Gastroesophageal sphincter (tissue), 4 donors: Measurements from ENCODE around the gene CENPB. TPM values are rescaled to one million over a fixed set of nuclear protein-coding genes. Genes with fewer than 3 reads are reported as not detected.

Source experiments
- ATAC-seq: fragments of 150-250 bp; one replicate; pipeline ENCODE4 v1.9.1; 2016; ENCODE audit warnings: mild to moderate bottlenecking, moderate library complexity
- H3K27ac ChIP-seq, 4 donors: fragments of 200-600 bp; sonication (generic) in 3 of 4; 1 replicate in 3 of 4; 2 replicates in 1 of 4; pipeline ENCODE4 v1.5.1; 2016 to 2019
- H3K27me3 ChIP-seq: fragments of 200-600 bp; sonication (generic); one replicate; pipeline ENCODE4 v1.5.1; 2019
- H3K36me3 ChIP-seq, 2 donors: fragments of 200-600 bp; sonication (generic); one replicate each; pipeline ENCODE4 v1.5.1; 2019; ENCODE audit warnings: control low read depth in 1 of 2
- H3K4me1 ChIP-seq, 3 donors: fragments of 200-600 bp; sonication (generic); 1 replicate in 2 of 3; 2 replicates in 1 of 3; pipeline ENCODE4 v1.5.1; 2016 to 2019; ENCODE audit warnings: control low read depth in 2 of 3
- H3K4me3 ChIP-seq, 2 donors: fragments of 200-600 bp; sonication (generic); one replicate each; pipeline ENCODE4 v1.5.1; 2019; ENCODE audit warnings: mild to moderate bottlenecking in 1 of 2, moderate library complexity in 1 of 2
- H3K9me3 ChIP-seq, 3 donors: fragments of 200-600 bp; sonication (generic); one replicate each; pipeline ENCODE4 v1.5.1; 2017 to 2019; ENCODE audit warnings: control low read depth in 2 of 3
- EP300 ChIP-seq: sonication (generic); formaldehyde crosslinking; IDR thresholded peaks from one replicate; pipeline ENCODE4 v1.6.1; 2017; ENCODE audit warnings: antibody characterized with exemption, mild to moderate bottlenecking
- POLR2A ChIP-seq, 2 donors: fragments of 450-650 bp; IDR thresholded peaks; one replicate each; pipeline ENCODE4 v1.6.1; 2017; ENCODE audit warnings: antibody characterized with exemption in 2 of 2, mild to moderate bottlenecking in 2 of 2, moderate library complexity in 1 of 2
- POLR2AphosphoS5 ChIP-seq: sonication (generic); formaldehyde crosslinking; IDR thresholded peaks from one replicate; pipeline ENCODE4 v1.6.1; 2017; ENCODE audit warnings: antibody characterized with exemption
- WGBS, 2 donors: methylation state at CpG; one replicate each; pipeline ENCODE4 v1.1.5; 2018; ENCODE audit warnings: low coverage in 1 of 2; 5-methylcytosine and 5-hydroxymethylcytosine counted together
- total RNA-seq, 4 donors: library from RNA; depleted of rRNA; stranded (reverse); fragments of >200 nt; gene quantifications; one replicate each; pipeline ENCODE4 v1.1.0, GENCODE V29; 2016
- TF ChIP-seq, protein P1 (sequence below), 4 experiments: fragments of 200-600 bp in 2 of 4; fragments of 450-650 bp in 2 of 4; sonication (generic) in 1 of 4; IDR thresholded peaks; one replicate each; pipeline ENCODE4 v1.5.1; 2017 to 2019; ENCODE audit warnings: antibody characterized with exemption in 4 of 4, mild to moderate bottlenecking in 2 of 4, moderate library complexity in 2 of 4

The CENPB gene
- total RNA-seq, 4 donors from 2014 or later: 134 to 200 (median 139) TPM

DNA sequence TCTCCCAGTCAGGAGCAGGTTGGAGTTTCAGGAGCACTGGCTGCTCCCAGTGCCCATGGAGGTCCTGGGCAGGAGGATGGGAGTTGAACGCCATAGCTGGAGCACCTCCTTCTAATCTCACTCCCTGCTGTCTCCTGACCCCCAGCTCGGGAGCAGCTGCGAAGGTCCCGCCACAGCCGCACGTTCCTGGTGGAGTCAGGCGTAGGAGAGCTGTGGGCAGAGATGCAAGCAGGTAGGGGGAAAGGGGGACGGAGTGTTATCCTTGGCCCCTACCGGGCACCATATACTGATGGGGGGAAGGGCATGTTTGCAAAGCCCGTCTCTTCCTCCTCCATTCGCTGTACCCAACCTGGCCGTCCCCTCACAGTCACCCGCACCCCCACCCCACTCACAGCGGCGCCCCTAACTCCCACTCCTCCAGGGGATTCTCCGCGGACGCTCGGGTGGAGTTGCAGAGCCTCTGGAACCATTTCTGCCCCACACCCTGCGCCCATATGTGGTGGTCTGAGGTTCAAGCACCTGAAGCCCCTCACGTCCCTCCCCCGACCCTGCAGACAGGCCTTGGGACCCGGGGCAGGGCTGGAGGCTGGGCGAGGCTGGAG, 37.4 kb downstream of the CENPB start:
- no peak for ATAC-seq
- Histone ChIP-seq H3K36me3 (peaks cover 0 to 47% of the 10 kb centered on the region in 2 donors), H3K9me3 (no peaks in the 10 kb centered on the region), H3K4me3 (no peak overlapping the region), H3K27me3 (peaks cover 44% of the 10 kb centered on the region), H3K27ac (no peak overlapping the region), H3K4me1 (peaks cover 0 to 50% (median 6%) of the 10 kb centered on the region in 3 donors)
- whole genome bisulfite sequencing, 2 donors: 60 to 73% methylated on average over 1 to 8 of the region's 24 CpGs
- TF ChIP-seq, protein P1, sequence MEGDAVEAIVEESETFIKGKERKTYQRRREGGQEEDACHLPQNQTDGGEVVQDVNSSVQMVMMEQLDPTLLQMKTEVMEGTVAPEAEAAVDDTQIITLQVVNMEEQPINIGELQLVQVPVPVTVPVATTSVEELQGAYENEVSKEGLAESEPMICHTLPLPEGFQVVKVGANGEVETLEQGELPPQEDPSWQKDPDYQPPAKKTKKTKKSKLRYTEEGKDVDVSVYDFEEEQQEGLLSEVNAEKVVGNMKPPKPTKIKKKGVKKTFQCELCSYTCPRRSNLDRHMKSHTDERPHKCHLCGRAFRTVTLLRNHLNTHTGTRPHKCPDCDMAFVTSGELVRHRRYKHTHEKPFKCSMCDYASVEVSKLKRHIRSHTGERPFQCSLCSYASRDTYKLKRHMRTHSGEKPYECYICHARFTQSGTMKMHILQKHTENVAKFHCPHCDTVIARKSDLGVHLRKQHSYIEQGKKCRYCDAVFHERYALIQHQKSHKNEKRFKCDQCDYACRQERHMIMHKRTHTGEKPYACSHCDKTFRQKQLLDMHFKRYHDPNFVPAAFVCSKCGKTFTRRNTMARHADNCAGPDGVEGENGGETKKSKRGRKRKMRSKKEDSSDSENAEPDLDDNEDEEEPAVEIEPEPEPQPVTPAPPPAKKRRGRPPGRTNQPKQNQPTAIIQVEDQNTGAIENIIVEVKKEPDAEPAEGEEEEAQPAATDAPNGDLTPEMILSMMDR (IDR thresholded peaks at IDR 0.05): no peak
- TF ChIP-seq POLR2AphosphoS5 (no peak), EP300 (no peak), POLR2A (IDR thresholded peaks at IDR 0.05) (no peak)

DNA sequence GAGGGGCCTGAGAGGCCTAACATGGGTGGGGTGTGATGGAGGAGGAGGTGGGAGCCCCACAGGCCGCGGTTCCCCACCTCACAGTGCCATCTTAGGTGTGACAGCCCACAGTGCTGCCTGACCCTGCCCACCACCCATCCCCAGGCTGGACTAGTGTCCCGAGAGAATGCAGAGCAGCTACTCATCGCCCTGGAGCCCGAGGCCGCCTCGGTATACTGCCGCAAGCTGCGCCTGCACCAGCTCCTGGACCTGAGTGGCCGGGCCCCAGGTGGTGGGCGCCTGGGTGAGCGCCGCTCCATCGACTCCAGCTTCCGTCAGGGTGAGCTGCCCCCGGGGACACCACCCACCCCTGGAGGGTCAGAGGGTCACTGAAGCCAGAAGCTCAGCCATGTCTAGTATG, 38.5 kb downstream of the CENPB start:
- peaks cover 48% of the 10 kb centered on the region for H3K27me3 ChIP-seq

DNA sequence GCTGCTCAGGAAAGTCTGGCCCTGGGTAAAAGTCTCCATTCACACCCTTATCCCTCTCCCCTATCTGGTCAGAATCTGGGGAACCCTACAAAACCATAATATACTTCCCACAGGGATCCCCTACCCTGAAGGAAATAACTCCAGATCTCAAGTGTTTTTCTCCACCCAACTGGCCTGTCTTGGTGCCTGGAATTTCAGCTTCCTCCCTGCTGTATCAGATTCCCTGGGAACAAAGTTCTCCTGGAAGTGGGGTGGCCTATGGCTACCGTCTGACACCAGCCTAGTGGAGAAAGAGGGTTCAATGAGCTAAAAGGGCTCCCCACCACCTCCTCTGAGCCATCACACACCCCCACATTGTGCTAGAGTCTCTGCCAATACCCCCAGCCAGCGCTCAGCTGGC, 39.1 kb downstream of the CENPB start:
- H3K9me3 ChIP-seq: no peaks in the 10 kb centered on the region
- no peak overlapping the region for H3K27ac ChIP-seq
- WGBS, 2 donors: no CpG with 5 or more reads among the region's 2 CpGs
- ATAC-seq: no peak
- no peak overlapping the region for H3K4me3 ChIP-seq
- H3K36me3 ChIP-seq: peaks cover 0 to 49% of the 10 kb centered on the region in 2 donors
- peaks cover 48% of the 10 kb centered on the region for H3K27me3 ChIP-seq
- TF ChIP-seq POLR2AphosphoS5 (no peak), POLR2A (IDR thresholded peaks at IDR 0.05) (no peak), EP300 (no peak)
- TF ChIP-seq, protein P1 (IDR thresholded peaks at IDR 0.05): no peak
- H3K4me1 ChIP-seq: peaks cover 0 to 33% (median 6%) of the 10 kb centered on the region in 3 donors

More for the DNA sequence above, 38.5 kb downstream of the CENPB start:
- no CpG with 5 or more reads among the region's 16 CpGs for WGBS, 2 donors
- H3K4me1 ChIP-seq: peaks cover 0 to 39% (median 6%) of the 10 kb centered on the region in 3 donors
- H3K4me3 ChIP-seq: no peak overlapping the region
- no peak for TF ChIP-seq EP300
- no peak for TF ChIP-seq POLR2AphosphoS5
- TF ChIP-seq, protein P1 (IDR thresholded peaks at IDR 0.05): no peak
- no peak for TF ChIP-seq POLR2A (IDR thresholded peaks at IDR 0.05)
- no peaks in the 10 kb centered on the region for H3K9me3 ChIP-seq
- H3K27ac ChIP-seq: no peak overlapping the region
- peaks cover 0 to 49% of the 10 kb centered on the region in 2 donors for H3K36me3 ChIP-seq
- ATAC-seq: no peak

DNA sequence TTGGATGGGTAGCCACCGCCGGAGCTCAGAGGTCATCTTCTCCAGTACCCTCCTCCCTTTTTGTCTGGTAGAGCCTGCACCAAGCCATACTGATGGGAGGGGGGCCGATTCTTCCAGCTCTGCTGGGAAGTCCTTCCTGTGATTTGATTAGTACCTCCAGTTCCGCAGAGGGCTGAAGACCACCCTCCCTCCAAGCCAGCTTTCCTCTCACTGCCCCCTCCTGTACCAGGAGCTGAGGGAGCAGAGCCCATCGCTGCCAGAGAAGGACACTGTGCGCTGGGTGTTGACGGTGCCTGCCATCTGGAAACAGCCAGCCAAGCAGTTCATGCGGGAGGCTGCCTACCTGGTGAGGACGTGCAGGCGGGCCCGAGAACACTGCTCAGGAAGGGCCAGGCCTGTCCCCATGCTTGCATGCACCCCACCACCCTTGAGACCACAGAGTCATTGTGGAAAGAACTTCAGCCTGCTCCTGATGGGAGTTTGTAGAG, 40.8 kb downstream of the CENPB start:
- no peak for ATAC-seq
- WGBS, 2 donors: 43 to 65% methylated on average over 2 to 4 of the region's 11 CpGs
- H3K4me3 ChIP-seq: no peak overlapping the region

More for the DNA sequence above, 40.8 kb downstream of the CENPB start:
- no peak overlapping the region for H3K27ac ChIP-seq
- no peaks in the 10 kb centered on the region for H3K9me3 ChIP-seq
- peaks cover 50% of the 10 kb centered on the region for H3K27me3 ChIP-seq
- TF ChIP-seq POLR2AphosphoS5 (no peak), EP300 (no peak), POLR2A (IDR thresholded peaks at IDR 0.05) (no peak)
- TF ChIP-seq, protein P1 (IDR thresholded peaks at IDR 0.05): no peak
- peaks cover 0 to 34% of the 10 kb centered on the region in 2 donors for H3K36me3 ChIP-seq
- H3K4me1 ChIP-seq: peaks cover 0 to 26% (median 0%) of the 10 kb centered on the region in 3 donors
